Stimulated activated CD8-positive, alpha-beta memory T cell treated with anti-CD3 and anti-CD28 coated beads, Interleukin-12 subunit alpha, Interleukin-12 subunit beta, amount 100 ng/mL, for 4 hours (primary cell): ENCODE data around the gene C10orf105.

ENCODE experiments used
- DNase-seq: peaks from one replicate; pipeline ENCODE4 v3.0.0-alpha.2; 2020; ENCODE audit warnings: low read depth

Gene C10orf105

GRCh38 chr10:71719464-71720201 is at the start of gene C10orf105:
TSS of gene C10orf105 (minus strand) at chr10:71719778. CDS start at chr10:71716337, 3,441 bp downstream.
- DNase-seq: no peak

DNA sequence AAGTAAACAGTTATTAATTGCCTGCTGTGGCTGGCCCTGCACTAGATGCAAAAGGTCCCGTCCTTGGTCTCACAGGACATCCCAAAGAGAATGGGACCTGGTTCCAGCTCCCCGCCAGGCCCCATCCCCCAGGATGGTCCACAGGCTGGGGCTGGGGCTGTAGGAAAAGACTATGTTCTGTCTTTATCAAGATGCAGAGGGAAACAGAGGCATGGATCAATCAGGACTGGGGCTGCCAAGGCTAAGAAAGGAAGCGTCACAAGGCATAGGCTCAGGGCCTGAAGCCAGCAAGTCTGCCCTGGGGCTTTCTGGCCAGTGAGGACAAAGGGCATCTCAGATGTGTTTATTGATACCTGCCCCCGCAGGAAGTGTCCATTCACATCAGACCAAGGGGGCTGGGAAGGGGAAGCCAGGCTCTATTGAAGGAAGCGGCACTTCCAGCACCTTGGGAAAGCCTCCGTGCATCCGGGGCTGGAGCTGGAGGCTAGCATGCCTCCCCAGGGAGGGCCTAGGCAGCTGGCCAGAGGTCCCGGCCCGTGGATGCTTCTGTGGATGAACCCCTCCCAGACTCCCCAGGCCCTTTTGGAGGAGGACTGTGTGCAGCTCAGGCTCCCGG is 48.0 kb upstream of the C10orf105 start:
- DNase-seq: no peak

DNA sequence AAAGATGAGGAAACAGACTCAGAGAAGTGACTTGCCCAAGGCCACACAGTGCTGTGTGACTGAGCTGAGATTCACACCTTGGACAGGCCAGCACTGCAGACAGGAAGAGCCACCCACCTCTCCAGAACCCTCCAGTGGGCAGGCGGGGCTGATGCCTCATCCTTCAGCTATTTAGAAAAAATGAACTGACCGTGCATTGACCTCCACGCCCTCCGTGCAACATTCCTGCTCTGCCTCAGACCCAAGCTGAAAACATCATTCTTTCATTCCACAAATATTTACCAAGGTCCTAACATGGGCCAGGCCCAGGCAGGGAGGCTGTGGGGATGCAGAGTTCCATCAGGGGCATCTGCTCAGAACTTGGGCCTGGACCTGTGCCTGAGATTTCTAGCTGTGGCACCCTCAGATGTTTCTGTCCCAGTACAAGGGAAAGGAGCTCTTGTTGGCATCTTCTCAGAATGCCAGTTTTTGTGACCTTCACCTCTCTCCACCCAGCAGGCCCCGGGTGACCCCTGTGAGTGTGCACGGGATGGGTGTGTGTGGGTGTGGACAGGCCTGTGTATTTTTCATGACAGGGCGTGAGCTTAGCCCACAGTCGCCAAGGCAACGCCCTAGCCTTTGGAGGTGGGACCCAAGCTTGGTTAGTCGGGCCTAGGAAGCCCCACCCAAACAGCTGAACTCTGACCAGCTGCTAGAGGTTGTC is 47.3 kb upstream of the C10orf105 start:
- no peak for DNase-seq

GRCh38 chr10:71765906-71766716 is 46.5 kb upstream of the C10orf105 start:
- DNase-seq: no peak

DNA sequence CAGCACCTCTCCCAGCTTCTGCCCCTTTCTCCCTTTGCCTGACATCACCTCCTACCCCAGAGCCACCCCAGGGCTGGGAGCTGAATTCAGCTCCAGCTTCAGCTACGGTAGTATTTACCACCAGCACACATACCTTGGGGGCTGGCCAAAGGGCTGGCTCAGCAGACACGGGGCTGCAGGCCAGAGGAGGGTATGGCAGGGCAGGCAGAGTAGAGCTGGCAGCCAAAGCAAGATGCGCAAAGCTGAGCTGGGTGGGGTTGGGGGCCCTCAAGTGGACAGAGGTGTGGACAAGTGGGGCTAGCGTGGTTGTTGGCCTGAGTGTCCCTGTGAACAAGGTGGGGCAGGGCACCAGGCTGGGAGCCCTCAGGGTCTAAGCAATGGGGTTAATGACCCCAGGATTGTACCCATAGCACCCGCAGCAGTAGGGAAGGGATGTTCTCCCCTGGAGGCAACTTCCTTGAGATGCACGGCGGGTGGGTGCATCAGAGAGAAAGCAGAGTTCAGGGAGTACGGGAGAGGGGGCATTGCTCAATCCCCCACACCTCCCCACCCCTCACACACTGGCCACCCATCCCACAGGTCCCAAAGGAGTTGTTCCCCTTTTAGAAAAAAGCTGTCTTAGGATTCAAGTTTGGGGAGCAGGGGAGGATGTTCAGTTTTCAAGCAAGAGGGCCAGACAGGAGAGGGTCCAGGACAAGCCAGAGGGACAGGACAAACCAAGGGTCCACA is 45.8 kb upstream of the C10orf105 start:
- no peak for DNase-seq

- DNase-seq: no peak
Observed at GRCh38 chr10:71763352-71764127, 44.0 kb upstream of the C10orf105 start.

GRCh38 chr10:71762324-71762723 is 42.7 kb upstream of the C10orf105 start:
- no peak for DNase-seq

GRCh38 chr10:71761541-71762113 is 42.0 kb upstream of the C10orf105 start:
- no peak for DNase-seq

- DNase-seq: no peak
Observed at GRCh38 chr10:71761105-71761511, 41.5 kb upstream of the C10orf105 start.

DNA sequence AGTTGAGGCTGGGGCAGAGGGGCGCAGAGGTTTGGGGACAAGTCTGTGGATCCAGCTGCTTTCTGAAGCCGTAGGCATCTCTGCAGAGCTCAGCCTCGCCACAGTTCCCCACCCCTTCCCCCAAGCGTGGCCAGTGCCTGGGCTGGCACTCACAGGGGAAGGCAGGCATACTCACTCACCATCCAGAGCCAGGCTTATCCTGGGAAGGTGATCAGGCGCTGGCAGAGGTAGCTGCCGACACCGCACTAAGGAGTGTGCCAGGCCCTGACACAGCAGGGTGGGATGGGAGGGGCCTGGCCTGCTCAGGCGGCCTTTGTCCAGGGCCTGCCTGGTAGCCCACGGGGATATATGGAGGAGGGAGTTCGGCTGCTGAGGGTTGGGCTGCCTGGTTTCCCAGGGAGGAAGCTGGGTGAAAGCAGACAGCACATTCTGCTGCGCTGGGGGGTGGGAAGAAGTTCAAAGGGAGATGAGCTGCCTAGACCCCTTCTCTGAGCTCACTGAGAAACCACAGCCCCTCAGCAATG is 37.9 kb upstream of the C10orf105 start:
- no peak for DNase-seq

DNA sequence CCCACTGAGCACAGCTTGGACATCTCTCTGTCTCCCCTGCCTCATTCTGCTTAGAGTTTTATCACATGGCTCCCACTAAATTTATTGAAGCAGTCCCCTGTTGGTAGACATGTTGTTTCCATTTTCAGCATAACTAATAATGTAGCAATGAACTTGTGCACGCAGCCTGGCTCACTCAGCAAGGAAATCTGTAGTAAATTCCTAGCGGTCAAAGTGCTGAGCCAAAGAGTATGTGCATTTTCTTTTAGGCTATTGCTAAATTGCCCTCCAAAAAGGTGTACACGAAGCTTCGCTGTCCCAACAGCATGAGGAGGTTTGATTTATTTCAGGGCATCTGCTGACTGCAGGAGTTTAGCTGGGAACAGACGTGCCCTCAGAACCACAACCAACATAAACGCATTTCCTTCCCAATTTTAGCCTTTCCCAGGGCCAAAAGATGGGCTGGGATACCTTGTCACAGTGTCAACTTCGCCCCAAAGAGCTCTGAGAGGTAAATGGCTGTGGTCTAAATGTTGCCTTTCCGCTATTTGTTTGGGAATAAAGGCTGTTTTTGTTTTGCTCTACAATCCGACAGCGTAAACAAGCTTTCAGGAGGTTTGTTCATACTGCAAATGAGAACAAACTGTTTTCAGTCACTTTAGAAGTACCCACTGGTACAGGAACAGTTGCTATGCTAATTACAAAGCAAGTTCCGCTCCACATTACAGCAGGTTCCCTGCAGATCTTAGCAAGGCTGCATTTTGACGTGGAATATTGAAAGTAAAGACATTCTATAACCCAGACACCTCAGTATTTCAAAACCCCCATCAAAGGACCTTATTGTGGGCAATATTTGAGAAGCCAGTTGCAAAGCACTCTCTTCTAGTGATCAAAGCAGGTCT is 37.0 kb upstream of the C10orf105 start:
- no peak for DNase-seq

DNA sequence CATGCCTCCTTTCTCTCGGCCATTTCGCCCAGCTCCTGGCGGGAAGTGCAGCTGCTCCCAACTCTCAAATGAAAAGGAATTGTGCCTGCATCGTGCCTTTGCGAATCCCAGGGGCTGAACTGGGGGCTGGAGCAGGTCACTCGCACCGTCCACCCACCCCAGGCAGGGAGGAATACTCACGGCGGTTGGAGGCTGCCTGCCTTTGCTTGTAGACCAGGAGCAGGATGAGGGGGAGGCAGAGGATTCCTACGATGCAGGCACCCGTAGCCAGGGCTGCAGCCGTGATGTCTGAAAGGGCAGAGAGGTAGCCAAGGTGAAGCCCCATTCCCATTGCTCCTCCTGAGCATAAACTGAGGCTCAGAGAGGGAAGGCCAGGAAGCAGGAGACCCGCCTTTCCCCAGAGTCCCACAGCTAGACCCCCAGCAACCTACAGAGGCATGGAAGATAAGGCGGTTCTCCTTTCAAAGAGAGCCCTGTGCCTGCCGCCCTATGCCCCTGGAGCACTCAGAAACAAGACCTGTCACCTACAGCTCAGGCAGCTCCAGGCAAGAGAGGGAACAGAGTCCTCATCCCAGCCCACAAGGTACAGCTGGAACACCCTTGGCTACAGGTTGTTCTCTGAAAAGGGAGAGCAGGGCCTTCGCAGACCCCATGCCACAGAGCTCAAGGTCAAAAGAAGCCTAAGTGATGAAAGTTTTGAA is 35.8 kb upstream of the C10orf105 start:
- no peak for DNase-seq

GRCh38 chr10:71754562-71754961 is 35.0 kb upstream of the C10orf105 start:
- no peak for DNase-seq

DNA sequence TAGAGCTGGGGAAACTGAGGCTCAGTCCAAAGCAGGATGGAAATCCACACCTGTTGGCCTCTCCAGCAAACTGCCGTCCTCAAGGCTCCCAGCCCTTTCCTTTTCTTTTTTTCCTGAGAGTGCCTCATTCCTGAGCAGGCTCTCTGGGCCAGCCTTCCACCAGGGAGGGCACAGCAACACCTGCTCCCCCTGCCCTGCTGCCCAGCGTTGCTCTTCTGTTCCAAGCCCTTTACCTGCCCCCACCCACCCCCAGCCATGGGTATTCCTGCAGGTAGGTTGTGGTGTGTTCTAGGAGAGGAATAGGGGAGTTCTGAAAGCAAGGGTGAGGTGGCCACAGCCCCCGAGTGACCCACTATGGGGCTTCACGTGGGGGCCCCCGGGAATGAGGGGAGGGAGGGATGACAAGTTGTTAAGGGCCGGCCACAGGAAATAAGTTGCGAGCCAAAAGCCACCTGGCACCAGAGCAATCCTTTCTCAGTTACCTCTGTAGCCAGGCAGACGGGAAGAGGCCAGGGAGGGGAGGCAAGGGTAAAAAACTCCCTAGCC is 34.5 kb upstream of the C10orf105 start:
- no peak for DNase-seq

DNA sequence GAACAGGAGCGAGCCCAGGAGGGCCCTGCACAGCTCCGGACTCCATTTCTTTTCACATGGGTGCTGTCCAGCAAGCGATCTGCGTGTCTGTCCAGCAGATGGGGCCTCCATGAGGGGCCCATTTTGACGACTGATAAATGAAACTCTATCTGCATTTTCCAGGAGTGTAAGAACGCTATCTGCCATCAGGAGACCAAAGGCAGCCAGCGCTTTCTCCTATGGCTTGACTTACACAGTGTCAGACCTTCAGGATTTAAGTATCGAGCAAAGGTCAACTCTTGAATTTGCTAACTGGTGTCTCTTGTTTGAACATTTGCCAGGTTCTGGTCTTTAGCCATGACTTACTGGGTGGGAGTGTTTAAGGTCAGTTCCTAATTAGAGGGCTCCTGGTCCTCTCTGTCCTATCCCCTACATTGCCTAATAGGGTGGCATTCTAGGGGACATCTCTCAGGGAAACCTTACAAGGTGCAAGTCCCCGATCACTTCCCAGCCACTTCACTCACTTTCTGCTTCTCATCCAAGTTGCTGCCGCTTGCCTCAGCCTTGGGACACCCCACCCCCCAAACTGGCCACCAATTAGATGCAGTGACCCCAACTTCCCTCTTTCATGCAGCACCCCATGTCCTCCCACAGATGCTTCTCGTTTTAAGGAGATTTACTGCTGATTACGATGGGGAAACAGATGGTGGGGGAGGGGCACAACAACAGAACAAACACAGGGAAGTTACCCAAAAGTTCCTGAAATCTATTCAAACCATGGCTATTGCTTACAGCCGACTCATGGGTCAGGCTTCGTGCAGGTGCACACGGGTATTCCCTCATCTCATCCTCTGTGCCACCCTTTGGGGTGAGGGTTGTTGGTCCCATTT is 33.7 kb upstream of the C10orf105 start:
- DNase-seq: no peak

GRCh38 chr10:71752391-71753090 is 33.0 kb upstream of the C10orf105 start:
- DNase-seq: no peak
